KOPT-K1 (cell line): Measurements from ENCODE around the gene AGPS.

Experiments used
- H3K27ac ChIP-seq: fragments of 200-600 bp; sonication (generic); 2 replicates; pipeline ENCODE4 v1.5.1; 2016; ENCODE audit warnings: antibody characterized with exemption, mild to moderate bottlenecking, low read depth, low read length; ENCODE audit not compliant: poor library complexity, severe bottlenecking
- H3K36me3 ChIP-seq: fragments of 200-600 bp; sonication (generic); 2 replicates; pipeline ENCODE4 v1.5.1; 2017; ENCODE audit warnings: antibody characterized with exemption, mild to moderate bottlenecking, low read length, moderate library complexity; ENCODE audit not compliant: insufficient read depth
- H3K9me3 ChIP-seq: fragments of 200-600 bp; sonication (generic); 2 replicates; pipeline ENCODE4 v1.5.1; 2017; ENCODE audit warnings: antibody characterized with exemption, low read length, mild to moderate bottlenecking; ENCODE audit not compliant: insufficient read depth, poor library complexity, severe bottlenecking

Gene AGPS

DNA sequence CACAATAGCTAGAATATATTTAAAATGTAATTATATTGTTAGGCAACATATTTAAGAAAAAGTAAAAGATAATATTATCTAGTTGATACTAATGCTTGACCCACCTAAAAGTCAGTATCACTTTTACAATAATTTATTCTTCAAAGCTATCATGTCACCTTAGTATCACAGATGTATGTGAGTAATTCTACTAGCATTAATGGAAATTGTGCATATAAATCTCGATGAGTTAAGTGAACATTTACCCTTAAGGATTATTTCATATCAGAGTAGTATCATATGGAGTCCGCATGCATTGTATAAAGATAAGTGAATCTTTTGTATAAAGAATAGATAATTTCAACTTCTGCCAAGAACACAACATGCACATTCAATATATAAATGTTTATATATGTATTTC, 103.4 kb downstream of the AGPS start:
- Histone ChIP-seq H3K36me3 (peaks cover 17% of the 10 kb centered on the region), H3K27ac (no peak overlapping the region), H3K9me3 (no peaks in the 10 kb centered on the region)

- Histone ChIP-seq H3K9me3 (no peaks in the 10 kb centered on the region), H3K36me3 (peaks cover 17% of the 10 kb centered on the region), H3K27ac (no peak overlapping the region)
Observed at GRCh38 chr2:177496921-177497320, 104.3 kb downstream of the AGPS start.

DNA sequence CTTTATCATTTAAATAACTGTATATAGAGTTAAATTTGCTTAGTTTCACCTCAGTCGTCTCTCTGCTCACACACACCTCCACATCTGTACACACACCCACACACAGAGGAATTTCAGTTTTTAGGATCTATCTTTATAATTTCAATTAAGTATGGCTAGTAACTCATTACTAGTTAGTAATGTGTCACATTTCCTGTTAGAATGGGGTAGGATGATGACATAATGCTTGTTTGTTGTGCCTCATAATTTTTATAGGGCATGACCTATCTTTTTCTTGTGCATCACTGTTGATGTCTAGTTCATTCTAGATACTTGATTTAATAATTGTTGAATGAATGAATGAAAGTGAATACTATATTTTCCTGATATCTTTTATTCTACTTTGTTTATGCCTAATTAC, 108.6 kb downstream of the AGPS start:
- Histone ChIP-seq H3K9me3 (no peaks in the 10 kb centered on the region), H3K36me3 (peaks cover 12% of the 10 kb centered on the region; the same call in 1 of the 2 replicates), H3K27ac (no peak overlapping the region)

DNA sequence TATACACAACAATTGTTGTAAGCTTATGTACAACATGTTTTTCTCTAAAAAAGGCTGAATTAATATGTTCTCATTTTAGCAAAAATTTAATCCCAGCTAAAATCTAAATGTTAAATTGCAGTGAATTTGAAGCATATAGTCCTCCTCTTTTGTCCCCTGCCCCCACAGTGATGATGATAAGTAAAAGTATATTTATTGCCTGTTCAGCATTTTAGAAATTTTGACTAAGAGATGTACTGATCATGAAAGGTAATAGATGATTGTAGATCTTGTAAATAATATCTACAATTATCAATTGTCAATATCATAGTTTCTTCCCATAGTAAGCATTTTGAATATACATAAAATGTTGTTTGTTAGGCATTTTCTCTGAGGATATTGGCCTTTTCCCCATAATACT, 113.9 kb downstream of the AGPS start:
- Histone ChIP-seq H3K9me3 (no peaks in the 10 kb centered on the region), H3K36me3 (peaks cover 31% of the 10 kb centered on the region), H3K27ac (no peak overlapping the region)

DNA sequence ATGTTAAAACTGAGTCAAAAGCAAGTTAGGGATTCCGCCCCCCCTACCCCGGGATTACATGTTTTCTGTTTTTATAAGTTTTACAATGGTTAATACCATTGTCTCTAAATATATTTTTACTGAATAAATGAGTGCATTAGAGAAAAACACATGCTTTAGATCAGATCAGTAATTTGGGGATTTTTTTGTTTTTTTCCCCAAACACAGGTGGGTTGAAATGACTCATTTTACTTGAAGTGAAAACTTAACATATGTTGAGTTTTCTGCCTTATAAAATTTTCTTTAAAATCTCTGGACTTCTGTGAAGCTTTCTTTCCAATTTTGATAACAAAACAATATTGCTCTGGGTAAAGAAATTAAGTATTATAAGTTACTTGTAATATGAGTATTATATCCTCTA, 114.4 kb downstream of the AGPS start:
- Histone ChIP-seq H3K9me3 (no peaks in the 10 kb centered on the region), H3K27ac (no peak overlapping the region), H3K36me3 (peaks cover 30% of the 10 kb centered on the region)

DNA sequence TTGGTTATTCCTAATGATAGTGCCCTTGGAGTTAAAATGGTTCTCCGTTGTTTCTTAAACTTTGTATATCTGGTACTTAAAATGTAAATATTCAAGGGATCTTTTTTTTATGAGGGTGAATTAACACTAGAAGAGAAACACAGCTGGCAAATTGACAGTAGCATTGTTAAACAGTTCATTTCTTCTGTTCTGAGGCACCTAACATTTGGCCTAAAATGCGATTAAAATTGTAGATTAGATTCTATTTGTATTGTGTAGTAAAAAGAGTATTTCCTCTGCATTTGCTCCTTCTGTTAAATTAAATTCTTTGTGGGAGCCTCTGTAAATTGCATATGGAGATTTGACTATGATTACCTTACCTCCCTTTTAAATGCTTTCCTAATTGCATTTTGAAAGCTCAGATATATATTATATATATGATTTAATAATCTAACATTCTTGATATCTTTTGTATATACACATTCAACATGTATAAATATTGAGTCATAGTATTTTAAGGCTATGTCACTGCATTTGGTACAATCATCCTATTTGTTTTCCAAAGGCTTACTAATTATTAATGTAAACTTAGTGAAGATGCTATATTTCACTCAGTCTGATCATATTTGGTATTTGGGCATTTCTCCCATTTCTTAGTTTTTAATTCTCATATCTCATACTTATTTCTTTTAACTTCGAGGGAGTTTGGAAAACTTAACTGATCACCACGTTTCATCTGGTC, 124.4 kb downstream of the AGPS start:
- no peak overlapping the region for H3K27ac ChIP-seq
- H3K9me3 ChIP-seq, result no peaks in the 10 kb centered on the region
- H3K36me3 ChIP-seq, result peaks cover 26% of the 10 kb centered on the region

GRCh38 chr2:177518754-177519153, 126.2 kb downstream of the AGPS start:
- H3K36me3 ChIP-seq, result peaks cover 44% of the 10 kb centered on the region
- H3K27ac ChIP-seq, result no peak overlapping the region
- H3K9me3 ChIP-seq, result no peaks in the 10 kb centered on the region

- Histone ChIP-seq H3K36me3 (peaks cover 48% of the 10 kb centered on the region), H3K9me3 (no peaks in the 10 kb centered on the region), H3K27ac (no peak overlapping the region)
Observed at GRCh38 chr2:177519534-177520115, 127.1 kb downstream of the AGPS start.

DNA sequence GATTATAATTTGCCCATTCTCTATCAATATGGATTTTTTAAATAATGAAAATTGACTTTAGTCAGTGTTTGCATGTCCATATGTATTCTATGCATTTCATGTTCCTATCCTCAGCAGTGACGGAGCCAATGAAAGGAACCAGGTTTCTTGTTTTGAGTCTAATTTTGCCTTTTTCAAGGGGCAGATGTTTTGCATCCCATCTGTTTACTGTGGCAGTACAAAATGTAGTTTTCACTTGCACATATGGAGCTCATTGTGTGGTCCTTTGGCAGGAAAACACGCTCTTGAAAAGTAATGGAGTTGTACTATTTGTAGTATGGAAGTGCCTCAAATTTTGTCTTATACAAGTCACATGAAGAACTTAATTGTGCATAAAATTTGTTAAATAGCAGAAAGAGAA, 127.8 kb downstream of the AGPS start:
- H3K36me3 ChIP-seq, result peaks cover 46% of the 10 kb centered on the region

DNA sequence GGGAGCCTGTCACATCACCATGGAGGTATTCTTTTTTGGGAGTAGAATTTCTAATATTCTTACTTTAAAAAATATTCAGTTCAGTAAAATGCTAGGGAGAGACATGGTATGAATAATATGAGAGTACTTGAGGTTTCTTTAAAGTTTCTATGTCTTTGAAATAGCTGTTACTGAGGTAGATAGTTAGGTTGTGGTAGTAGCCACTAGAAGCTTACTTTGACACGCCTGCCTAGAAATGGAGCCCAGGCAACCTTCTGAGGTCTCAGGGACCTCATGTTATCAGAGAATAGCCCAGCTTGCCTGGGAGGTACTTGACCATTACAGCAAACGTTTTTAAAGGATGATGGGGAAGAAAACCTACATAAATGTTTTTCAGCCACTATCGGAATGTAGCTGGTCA, 131.2 kb downstream of the AGPS start:
- Histone ChIP-seq H3K36me3 (peaks cover 42% of the 10 kb centered on the region), H3K27ac (no peak overlapping the region), H3K9me3 (no peaks in the 10 kb centered on the region)

More for the DNA sequence above, 127.8 kb downstream of the AGPS start:
- no peaks in the 10 kb centered on the region for H3K9me3 ChIP-seq
- H3K27ac ChIP-seq, result no peak overlapping the region

DNA sequence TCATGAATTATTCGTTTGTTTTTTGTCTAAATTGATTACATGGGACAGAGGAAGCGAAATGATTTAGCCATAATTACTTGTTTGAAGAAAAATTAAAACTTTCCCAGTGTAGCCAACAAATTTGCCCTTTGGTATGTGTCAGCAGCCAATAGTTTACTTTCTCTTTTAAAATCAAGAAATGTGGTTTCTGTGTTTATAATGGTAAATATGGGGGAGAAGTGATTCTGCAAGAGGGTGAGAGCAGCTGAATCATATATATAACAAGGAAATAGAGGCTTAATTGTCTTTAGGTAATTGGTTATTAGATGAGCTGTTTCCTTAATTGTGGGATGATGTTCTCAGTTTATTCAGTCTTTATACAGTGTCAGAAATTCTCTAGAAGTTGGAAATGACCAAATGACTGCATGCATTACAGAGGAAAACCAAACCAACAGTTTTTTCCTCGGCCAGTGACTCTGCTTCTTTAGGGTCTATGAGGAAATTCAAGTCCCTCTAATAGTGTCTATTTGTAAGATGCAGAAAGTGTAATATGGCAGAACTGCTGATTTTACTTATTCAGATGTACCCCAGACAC, 132.9 kb downstream of the AGPS start:
- Histone ChIP-seq H3K27ac (no peak overlapping the region), H3K36me3 (peaks cover 42% of the 10 kb centered on the region)

DNA sequence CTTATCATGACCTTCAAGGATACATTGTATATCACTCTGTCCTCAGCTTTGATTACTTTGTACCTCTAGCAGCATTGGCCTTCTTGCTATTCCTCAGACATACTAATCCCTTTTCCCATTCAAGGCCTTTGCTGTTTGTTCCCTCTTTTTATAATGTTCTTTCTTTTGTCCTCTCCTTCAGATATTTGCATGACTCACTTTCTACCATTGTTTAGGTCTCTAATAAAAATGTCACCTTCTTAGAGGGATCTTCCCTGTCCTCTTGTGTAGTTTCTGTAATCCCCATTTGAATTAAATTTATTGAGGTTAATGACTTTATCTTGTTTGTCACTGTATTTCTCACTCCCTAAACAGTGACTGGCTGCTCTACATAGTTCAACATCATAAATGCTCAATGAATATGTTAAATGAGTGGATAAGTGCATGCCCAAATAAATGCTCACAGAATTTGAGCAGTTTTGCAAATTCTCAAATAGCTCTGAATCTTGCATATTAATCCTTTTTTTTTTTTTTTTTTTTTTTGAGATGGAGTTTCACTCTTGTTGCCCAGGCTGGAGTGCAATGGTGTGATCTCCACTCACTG, 135.9 kb downstream of the AGPS start:
- Histone ChIP-seq H3K27ac (no peak overlapping the region), H3K9me3 (no peaks in the 10 kb centered on the region), H3K36me3 (peaks cover 19% of the 10 kb centered on the region)

More for the DNA sequence above, 132.9 kb downstream of the AGPS start:
- H3K9me3 ChIP-seq, result no peaks in the 10 kb centered on the region

DNA sequence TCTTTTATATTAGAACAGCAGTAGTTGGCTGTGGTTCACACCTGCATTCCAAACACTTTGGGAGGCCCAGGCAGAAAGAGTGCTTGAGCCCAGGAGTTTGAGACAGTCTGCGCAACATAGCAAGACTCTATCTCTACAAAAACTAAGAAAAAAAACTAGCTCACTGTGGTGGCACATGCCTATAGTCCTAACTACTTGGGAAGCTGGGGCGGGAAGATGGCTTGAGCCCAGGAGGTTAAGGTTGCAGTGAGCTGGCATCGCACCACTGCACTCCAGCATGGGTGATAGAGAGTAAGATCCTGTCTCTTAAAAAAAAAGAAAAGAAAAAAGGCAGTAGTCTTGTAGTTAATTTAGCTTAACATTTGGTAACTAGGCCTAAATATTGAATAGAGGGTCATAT, 136.6 kb downstream of the AGPS start:
- H3K27ac ChIP-seq, result no peak overlapping the region
- peaks cover 11% of the 10 kb centered on the region; the same call in 1 of the 2 replicates for H3K36me3 ChIP-seq
- H3K9me3 ChIP-seq, result no peaks in the 10 kb centered on the region

DNA sequence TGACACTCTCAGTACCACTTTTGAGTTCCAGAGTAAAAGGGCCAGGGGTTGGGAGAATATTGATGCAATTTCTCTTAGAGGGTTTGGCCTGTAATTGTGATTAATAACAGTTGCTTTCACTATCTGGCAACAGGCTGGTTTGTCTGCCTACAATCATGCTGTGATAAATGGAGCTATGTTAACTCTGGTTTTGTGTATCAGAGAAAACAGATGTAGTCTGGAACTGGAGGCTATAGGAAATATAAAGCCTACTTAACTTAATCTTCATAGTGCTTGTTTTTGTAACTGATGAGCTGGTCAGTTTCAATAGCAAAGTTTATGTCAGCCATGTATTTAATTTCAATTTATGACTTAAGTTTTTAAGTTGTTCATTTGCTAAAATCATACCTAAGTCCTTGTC, 138.0 kb downstream of the AGPS start:
- H3K27ac ChIP-seq, result no peak overlapping the region
- no peaks in the 10 kb centered on the region for H3K9me3 ChIP-seq
- H3K36me3 ChIP-seq, result peaks cover 7% of the 10 kb centered on the region; the same call in 1 of the 2 replicates

DNA sequence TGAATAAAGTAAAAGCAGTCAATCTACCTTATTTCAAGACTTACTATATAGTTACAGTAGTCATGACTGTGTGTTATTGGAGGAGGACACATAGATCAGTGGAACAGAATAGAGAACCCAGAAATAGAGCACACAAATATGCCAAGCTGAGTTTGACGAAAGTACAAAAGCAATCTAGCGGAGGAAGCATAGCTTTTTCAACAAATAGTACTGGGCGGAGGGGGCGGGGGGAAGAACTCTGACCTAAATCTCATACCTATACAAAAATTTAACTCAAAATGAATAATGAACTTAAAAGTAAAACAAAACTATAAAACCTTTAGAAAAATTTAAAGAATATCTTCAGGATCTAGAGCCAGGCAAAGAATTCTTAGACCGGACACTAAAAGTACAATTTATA, 139.1 kb downstream of the AGPS start:
- H3K9me3 ChIP-seq, result no peaks in the 10 kb centered on the region
- no peaks in the 10 kb centered on the region; the same call in 1 of the 2 replicates for H3K36me3 ChIP-seq
- no peak overlapping the region for H3K27ac ChIP-seq
